Fibroblast of the aortic adventitia (primary cell): ENCODE results near the gene ZNF570. TPM values are rescaled to one million over a fixed set of nuclear protein-coding genes. Genes with fewer than 3 reads are reported as not detected.

Experiments
- DNase-seq: peaks from one replicate; pipeline ENCODE4 v3.0.0-alpha.2; 2010; ENCODE audit warnings: low read depth
- H3K4me3 ChIP-seq: 2 replicates; pipeline ENCODE4 v1.5.1; 2011; ENCODE audit warnings: low read depth, mild to moderate bottlenecking, control low read depth, low read length, moderate library complexity
- total RNA-seq: library from RNA; depleted of rRNA; stranded (reverse); fragments of >200 nt; gene quantifications from 2 replicates; pipeline ENCODE4 v1.2.3, GENCODE V29; 2012; ENCODE audit warnings: low replicate concordance
- TF ChIP-seq, protein P1 (sequence below): IDR thresholded peaks from 2 replicates; pipeline ENCODE4 v1.5.1; 2011; ENCODE audit warnings: mild to moderate bottlenecking, low read length, control low read depth, inconsistent platforms; ENCODE audit not compliant: insufficient read depth

Gene ZNF570
- total RNA-seq, 1 donor = 8.4 TPM

DNA sequence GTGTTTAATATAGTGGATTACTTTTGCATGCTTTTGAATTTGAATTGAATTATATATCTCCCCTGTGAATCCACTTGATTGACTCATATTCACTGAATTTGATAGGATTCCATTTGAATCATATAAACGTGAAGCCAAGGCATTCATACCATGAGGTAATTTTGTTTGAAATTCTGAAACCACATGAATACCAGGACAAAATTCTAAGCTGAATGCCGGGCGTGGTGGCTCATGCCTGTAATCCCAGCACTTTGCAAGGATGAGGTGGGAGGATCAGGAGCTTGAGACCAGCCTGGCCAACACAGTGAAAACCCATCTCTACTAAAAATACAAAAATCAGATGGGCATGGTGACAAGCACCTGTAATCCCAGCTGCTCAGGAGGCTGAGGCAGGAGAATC, 42.0 kb downstream of the ZNF570 start:
- TF ChIP-seq, protein P1, sequence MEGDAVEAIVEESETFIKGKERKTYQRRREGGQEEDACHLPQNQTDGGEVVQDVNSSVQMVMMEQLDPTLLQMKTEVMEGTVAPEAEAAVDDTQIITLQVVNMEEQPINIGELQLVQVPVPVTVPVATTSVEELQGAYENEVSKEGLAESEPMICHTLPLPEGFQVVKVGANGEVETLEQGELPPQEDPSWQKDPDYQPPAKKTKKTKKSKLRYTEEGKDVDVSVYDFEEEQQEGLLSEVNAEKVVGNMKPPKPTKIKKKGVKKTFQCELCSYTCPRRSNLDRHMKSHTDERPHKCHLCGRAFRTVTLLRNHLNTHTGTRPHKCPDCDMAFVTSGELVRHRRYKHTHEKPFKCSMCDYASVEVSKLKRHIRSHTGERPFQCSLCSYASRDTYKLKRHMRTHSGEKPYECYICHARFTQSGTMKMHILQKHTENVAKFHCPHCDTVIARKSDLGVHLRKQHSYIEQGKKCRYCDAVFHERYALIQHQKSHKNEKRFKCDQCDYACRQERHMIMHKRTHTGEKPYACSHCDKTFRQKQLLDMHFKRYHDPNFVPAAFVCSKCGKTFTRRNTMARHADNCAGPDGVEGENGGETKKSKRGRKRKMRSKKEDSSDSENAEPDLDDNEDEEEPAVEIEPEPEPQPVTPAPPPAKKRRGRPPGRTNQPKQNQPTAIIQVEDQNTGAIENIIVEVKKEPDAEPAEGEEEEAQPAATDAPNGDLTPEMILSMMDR = no peak
- DNase-seq = no peak
- H3K4me3 ChIP-seq = no peak overlapping the region

- TF ChIP-seq, protein P1 = no peak
- no peak for DNase-seq
- no peak overlapping the region for H3K4me3 ChIP-seq
These were observed 42.7 kb downstream of the ZNF570 start for GRCh38 chr19:37511821-37512220.

GRCh38 chr19:37513397-37513796, 44.2 kb downstream of the ZNF570 start:
- TF ChIP-seq, protein P1 = no peak
- no peak for DNase-seq
- no peak overlapping the region for H3K4me3 ChIP-seq

DNA sequence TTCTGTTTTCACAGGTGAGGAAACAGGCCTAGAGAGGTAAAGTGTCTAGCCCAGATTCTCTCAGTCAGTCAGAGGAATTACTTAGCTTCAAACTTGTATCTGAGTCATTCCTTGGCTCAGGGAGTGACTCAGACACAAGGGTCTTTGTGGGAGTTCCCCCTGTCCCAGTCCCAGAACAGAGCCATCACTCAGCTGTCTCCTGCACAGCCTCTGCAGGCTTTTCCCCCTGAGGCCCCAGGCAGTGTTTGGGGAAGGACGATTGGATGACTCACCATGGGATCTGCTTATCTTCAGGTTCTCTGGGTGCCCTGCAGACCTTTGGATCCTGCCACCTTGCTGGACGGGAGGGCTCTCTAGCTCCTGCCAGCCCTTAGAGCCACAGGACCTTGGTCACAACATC, 50.7 kb downstream of the ZNF570 start:
- TF ChIP-seq, protein P1 = no peak
- no peak for DNase-seq
- H3K4me3 ChIP-seq = no peak overlapping the region

GRCh38 chr19:37537391-37537947, 68.3 kb downstream of the ZNF570 start:
- TF ChIP-seq, protein P1 = no peak

More at GRCh38 chr19:37537391-37537947, 68.3 kb downstream of the ZNF570 start:
- H3K4me3 ChIP-seq = no peak overlapping the region
- DNase-seq = no peak

Other genes with a start within 250 kb of the ZNF570 start
- gene ZNF527, start 98.3 kb upstream of the ZNF570 start, total RNA-seq = 6.8 and 9.2 TPM in 2 replicates
- gene ZNF569, start 1.9 kb upstream of the ZNF570 start, total RNA-seq = 7.3 and 8.4 TPM in 2 replicates
- 0.27 and 2.9 TPM in 2 replicates for gene ZNF793, start 37.6 kb downstream of the ZNF570 start, total RNA-seq
- gene ZNF571, start 125.4 kb downstream of the ZNF570 start, total RNA-seq = 2.5 and 5.2 TPM in 2 replicates
- gene ZNF540, start 125.5 kb downstream of the ZNF570 start, total RNA-seq = 0.36 and 2.1 TPM in 2 replicates
- 14.8 and 39.8 TPM in 2 replicates for gene ZFP30, start 186.1 kb downstream of the ZNF570 start, total RNA-seq